ENCODE results near the gene GON7.

DNA sequence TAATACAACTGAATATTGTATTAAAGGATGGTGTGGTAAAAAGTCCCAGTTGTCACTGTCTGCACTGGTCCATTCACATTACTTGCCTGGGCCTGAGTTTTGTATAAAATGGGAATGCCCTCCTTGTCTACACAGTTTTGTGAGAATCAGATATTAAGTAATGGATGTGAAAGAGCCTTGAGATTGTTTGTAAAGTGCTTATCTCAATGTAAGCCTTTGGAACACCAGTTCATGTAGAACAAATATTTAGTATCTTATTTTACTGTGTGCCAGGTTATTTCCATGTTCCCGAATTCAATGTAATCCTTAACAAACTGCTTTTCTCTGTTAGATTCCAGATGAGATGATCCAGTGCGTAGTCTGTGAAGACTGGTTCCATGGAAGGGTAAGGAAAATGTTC, 7.7 kb upstream of the GON7 start:
- TF ChIP-seq, protein P1, sequence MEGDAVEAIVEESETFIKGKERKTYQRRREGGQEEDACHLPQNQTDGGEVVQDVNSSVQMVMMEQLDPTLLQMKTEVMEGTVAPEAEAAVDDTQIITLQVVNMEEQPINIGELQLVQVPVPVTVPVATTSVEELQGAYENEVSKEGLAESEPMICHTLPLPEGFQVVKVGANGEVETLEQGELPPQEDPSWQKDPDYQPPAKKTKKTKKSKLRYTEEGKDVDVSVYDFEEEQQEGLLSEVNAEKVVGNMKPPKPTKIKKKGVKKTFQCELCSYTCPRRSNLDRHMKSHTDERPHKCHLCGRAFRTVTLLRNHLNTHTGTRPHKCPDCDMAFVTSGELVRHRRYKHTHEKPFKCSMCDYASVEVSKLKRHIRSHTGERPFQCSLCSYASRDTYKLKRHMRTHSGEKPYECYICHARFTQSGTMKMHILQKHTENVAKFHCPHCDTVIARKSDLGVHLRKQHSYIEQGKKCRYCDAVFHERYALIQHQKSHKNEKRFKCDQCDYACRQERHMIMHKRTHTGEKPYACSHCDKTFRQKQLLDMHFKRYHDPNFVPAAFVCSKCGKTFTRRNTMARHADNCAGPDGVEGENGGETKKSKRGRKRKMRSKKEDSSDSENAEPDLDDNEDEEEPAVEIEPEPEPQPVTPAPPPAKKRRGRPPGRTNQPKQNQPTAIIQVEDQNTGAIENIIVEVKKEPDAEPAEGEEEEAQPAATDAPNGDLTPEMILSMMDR (IDR thresholded peaks at IDR 0.05; ENCODE audit: insufficient read depth, low read length) = no peak
- TF ChIP-seq POLR2AphosphoS5 (IDR thresholded peaks at IDR 0.05; ENCODE audit: low read depth) = no peak

Measured in HL-60 (cell line).